Lower leg skin (tissue), 3 donors: ENCODE measurements around the gene KRTAP9-9.

Source experiments
- CTCF ChIP-seq, 3 donors: fragments of 450-650 bp; IDR thresholded peaks; one replicate each; pipeline ENCODE4 v1.5.1; 2016; ENCODE audit warnings: antibody characterized with exemption in 3 of 3, mild to moderate bottlenecking in 3 of 3, moderate library complexity in 2 of 3
- POLR2A ChIP-seq, 2 donors: fragments of 450-650 bp; IDR thresholded peaks; one replicate each; pipeline ENCODE4 v1.6.1; 2016 to 2017; ENCODE audit warnings: antibody characterized with exemption in 2 of 2, mild to moderate bottlenecking in 1 of 2, moderate library complexity in 1 of 2

DNA sequence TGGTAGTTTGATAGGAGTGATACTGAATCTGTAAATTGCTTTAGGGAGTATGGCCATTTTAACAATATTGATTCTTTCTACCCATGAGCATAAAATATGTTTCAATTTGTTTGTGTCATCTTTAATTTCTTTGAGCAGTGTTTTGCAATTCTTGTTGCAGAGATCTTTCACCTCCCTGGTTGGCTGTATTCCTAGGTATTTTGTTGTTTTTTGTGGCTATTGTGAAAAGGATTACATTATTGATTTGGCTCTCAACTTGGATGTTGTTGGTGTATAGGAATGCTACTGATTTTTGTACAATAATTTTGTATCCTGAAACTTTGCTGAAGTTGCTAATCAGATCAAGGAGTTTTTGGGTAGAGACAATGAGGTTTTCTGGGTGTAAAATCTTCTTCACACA lies 3.2 kb downstream of the KRTAP9-9 start:
- TF ChIP-seq CTCF (IDR thresholded peaks at IDR 0.05): no peak
- no peak for TF ChIP-seq POLR2A (IDR thresholded peaks at IDR 0.05)
